Stimulated activated CD8-positive, alpha-beta memory T cell treated with anti-CD3 and anti-CD28 coated beads, Interleukin-2, amount 100 ng/mL, for 1 hour (primary cell): ENCODE measurements around the gene F11R.
A peak's percentile ranks its signal among the peaks of the same experiment; 100 is the strongest.
"Not testable (repeated sequence)": the region's sequence is repeated elsewhere in the genome, so short reads cannot be mapped to it uniquely, and the experiment has no call there.

Source experiments
- DNase-seq, 2 donors: peaks; one replicate each; pipeline ENCODE4 v3.0.0-alpha.2; 2020; ENCODE audit warnings: low read depth in 2 of 2

The F11R gene

GRCh38 chr1:160971618-160972056, 49.3 kb downstream of the F11R start:
- DNase-seq = no peak

DNA sequence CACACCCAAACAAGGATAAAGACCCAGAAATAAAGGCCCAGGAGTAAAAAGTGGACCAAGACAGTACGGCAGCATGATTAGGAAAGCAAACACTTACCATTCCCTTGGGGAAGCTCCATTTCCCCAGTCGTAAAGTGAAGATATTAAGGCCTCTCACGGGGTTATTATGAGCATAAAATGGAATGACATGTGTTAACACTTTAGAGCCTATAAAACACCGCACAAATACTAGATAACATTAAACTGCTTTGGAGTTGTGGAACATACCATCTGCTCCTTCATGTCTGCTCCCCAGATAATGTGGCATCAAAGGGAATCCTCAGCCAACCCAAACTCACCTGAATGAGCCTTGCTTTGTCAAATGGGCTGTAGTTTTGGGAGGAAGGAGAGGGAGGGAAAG, 57.4 kb downstream of the F11R start:
- DNase-seq = no peak

- DNase-seq = no peak
Measured at GRCh38 chr1:160961419-160961818, 59.5 kb downstream of the F11R start.

DNA sequence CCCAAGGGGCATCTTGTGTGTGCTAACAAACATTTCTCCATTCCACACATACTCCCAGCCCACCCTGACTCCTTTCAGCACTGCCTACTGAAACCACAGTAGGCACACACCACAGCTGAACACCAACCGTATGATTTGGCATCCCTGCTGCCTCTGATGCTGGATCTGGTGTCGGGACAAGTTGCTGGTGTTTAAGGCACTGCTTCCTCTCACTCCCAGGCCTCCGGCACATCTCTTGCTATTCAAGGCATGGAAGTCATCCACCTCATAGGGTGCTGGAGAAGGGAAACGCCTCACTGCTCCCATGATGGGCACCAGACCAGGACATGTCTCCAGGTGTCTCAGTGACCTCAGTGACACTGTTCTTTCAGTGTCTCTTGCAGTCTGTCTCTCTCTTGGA, 64.0 kb downstream of the F11R start:
- DNase-seq = no peak

GRCh38 chr1:160954158-160955104, 66.5 kb downstream of the F11R start, which contains the start of gene ITLN2:
Gene ITLN2 (minus strand): TSS chr1:160954809. CDS start chr1:160954741, 68 bp downstream.
- peak in 1 of 2 donors; percentile 1 for DNase-seq

- DNase-seq = no peak
Measured at GRCh38 chr1:160953030-160953429, 67.9 kb downstream of the F11R start.

- DNase-seq = no peak
Measured at GRCh38 chr1:160952129-160952510, 68.8 kb downstream of the F11R start.

GRCh38 chr1:160951443-160952128, 69.4 kb downstream of the F11R start:
- DNase-seq = peak; percentile 46 to 47

GRCh38 chr1:160950657-160951056, 70.3 kb downstream of the F11R start:
- DNase-seq = no peak

DNA sequence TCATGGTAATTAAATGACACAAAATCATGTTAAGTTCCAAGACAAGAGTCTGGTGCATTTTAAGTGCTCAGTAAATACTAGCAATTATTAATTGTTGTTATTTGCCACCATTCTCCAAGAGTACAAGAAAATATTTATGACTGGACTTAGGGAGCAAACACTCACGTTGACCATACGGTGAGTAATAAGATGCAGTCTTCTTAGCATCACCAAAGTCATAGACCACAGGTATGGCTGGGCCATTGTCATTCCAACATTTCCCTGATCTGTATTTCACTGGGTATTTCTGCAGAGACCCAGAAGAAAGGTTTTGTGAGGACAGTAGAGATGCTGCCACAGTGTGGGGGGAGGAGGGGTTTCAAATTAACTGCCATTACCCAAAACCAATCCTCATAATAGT, 71.1 kb downstream of the F11R start:
- no peak for DNase-seq

DNA sequence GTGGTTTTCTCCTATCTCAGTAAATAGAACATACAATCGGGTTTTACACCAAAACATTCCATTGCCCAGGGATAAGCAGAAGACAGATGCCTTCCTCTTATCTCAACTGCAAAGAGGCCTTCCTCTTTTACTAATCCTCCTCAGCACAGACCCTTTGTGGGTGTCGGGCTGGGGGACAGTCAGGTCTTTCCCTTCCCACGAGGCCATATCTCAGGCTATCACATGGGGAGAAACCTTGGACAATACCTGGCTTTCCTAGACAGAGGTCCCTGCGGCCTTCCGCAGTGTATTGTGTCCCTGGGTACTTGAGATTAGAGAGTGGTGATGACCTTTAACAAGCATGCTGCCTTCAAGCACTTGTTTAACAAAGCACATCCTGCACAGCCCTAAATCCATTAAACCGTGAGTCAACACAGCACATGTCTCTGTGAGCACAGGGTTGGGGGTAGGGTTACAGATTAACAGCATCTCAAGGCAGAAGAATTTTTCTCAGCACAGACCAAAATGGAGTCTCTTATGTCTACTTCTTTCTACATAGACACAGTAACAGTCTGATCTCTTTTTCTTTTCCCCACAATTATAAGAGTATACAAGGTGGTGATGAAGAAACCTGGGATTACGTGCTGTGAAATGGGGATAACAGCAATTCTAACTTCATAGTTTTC, 71.6 kb downstream of the F11R start:
- DNase-seq = not testable (repeated sequence)

DNA sequence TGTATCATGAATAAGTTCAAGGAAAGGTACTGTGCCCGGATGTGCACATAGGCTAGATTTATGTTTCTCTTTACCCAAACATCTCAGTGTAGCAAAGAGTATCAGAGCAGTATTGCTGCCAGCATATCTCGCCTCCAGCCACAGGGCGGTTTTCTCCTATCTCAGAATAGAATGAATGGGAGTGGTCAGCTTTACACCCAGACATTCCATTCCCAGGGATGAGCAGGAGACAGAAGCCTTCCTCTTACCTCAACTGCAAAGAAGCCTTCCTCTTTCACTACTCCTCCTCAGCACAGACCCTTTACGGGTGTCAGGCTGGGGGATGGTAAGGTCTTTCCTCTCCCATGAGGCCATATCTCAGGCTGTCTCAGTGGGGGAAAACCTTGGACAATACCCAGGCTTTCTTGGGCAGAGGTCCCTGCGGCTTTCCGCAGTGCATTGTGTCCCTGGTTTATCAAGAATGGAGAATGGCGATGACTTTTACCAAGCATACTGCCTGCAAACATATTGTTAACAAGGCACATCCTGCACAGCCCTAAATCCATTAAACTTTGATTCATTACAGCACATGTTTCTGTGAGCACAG, 73.7 kb downstream of the F11R start:
- DNase-seq = not testable (repeated sequence)

GRCh38 chr1:160945881-160946280, 75.1 kb downstream of the F11R start:
- DNase-seq = not testable (repeated sequence)
